SIG-M5 treated with dmso at 0.1 percent for 504 hours (cell line): ENCODE data around the gene ADIPOR2.

Experiments
- DNase-seq: peaks from one replicate; lab custom pipeline; 2025; ENCODE audit not compliant: unreplicated experiment; lab: John Stamatoyannopoulos, UW

The ADIPOR2 gene

GRCh38 chr12:1797011-1797901, 106.4 kb downstream of the ADIPOR2 start:
- peak; percentile 52 for DNase-seq

DNA sequence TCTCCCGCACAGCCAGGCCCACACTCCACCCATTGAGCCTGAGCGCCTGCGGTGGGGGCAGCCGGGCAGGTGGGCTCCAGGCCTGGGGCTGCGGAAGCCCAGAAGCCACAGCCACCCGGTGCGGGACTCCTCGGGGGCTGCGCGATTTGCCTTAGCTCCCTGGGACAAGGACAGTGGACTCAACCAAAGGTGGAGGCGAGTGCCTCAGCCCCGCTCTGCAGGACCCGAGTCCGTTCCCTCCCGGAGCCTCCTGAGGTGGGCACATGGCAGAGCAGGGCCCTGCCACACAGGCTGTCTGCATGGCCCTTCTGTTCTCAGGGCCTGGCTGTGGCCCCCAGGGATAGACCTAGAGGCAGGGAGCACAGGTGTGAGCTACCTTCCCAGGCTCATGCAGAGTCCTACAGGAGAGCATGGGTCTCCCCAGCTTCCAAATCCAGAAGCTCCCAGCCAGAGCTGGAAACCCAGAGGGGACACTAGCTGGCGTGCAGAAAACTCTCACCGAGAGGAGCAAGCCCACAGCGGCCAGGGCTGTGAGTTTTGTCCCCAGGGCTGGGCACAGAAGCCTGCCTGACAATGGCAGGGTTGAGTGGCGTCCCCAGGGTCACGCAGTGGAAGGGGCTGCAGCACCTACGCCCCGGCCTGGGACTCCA, 107.2 kb downstream of the ADIPOR2 start:
- no peak for DNase-seq

DNA sequence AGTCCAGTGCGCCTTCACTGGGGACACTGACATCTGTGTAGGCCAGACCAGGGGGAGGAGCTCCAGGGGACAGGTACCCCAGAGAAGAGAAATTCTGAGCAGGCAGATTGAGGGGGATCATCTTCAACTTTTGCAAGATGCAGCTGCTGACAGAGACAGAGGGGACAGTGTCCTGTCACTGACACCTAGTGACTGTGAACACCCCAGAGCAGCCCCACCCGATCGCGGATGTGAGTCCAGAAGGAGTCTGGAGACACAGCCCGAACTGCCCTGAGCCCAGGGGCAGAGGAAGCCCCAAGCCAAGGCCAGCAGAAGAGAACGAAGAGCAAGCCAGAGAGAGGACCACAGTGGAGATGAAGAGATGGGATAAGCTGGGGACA, 107.8 kb downstream of the ADIPOR2 start:
- DNase-seq: no peak

DNA sequence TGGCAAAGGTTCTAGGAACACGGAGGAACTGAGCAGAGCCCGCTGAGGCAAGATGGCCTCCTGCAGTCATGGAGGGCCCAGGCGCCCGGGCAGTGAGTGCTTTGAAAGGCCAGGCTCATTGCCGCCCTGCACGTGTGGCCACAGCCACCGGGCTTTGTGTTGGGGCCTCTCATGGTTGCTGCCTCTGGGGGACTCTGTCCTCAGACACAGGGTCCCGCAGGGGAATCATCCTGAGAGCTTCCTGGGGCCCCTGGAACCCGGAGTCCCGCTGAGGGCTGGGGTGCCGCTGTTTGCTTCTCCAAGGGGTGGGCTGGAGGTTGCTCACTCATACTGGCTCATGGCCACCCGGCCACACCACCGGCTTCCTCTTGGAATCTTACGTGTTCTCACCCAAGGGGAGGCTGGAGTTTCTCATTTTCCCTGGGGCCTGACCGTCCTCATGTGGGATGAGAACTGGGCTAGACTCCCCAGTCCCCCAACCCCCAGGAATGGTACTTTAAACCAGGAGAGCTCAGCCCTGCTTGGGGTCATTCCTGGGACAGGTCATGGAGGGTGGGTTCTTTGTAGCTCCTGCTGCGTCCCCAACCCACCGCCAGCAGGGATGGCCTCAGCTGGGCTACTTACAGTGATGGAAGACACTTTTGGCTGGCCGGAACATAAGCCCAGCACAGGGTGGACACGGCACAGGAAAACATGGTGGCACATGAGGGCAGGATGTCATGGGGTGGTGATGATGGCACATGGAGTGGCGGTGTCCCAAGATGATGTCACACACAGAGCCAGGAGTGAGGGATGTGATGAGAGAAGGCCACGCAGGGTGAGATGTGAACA, 108.4 kb downstream of the ADIPOR2 start:
- DNase-seq: no peak

GRCh38 chr12:1799882-1800400, 109.1 kb downstream of the ADIPOR2 start:
- no peak for DNase-seq

DNA sequence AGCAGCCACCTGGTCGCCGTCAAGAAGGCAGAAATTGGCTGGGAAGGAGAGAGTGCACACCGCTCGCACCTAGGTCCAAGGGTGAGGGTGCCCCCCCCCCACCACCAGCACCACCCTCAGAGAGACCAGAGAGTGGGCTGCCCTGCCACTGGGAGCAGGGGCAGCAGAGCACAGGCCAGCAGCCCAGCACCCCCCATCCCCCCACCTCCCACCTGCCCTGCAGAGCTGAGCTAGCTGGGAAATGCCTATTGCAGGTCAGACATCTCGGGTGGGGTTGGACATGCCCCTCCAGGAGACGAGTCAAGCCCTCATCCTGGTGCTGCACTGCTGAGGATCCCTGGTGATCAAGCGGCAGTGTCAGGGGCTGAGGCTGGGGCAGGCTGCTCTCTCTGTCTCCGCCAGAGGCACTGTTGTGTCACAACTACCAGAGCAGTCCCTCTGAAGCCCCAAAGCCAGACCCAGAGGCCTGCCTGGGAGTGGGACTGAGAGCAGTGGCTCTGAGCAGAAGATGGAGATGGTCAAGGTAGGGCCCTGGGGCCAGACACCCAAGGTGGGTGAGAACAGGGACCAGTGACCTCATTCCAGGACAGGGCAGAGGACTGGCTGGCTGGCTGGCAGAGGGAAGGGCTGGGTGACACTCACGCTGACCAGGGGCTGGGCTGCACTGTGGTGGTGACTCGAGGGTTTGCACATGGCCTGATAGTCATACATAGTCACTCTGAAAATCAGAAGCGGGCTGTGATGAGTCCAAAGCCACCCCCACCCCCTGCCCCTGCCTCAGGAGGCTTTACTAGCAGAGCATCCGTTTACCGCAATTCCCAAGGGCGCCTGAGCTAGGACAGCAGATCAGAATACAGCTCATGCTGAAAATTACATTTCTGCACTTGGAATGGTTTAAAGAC, 109.8 kb downstream of the ADIPOR2 start:
- DNase-seq: peak; percentile 20

GRCh38 chr12:1801303-1801975, 110.6 kb downstream of the ADIPOR2 start:
- no peak for DNase-seq

DNA sequence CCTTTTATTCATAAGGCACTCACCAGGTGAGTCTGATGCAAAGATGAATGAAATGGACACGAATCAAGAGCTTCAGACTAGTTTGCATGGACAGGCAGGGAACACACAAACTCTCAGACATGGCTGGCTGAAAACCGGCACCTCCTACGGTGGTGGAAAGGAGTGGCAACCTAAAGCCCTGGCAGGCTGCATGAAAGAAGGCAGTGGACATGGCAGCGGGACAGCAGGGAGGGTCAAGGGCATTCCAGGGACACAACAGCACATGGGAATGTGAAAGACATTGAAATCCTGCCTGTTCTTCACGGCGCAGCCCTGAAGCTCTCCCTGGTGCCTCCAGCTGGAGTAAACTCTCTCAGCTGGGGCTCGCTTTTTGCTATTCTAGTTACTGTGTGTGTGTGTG, 112.9 kb downstream of the ADIPOR2 start:
- no peak for DNase-seq

DNA sequence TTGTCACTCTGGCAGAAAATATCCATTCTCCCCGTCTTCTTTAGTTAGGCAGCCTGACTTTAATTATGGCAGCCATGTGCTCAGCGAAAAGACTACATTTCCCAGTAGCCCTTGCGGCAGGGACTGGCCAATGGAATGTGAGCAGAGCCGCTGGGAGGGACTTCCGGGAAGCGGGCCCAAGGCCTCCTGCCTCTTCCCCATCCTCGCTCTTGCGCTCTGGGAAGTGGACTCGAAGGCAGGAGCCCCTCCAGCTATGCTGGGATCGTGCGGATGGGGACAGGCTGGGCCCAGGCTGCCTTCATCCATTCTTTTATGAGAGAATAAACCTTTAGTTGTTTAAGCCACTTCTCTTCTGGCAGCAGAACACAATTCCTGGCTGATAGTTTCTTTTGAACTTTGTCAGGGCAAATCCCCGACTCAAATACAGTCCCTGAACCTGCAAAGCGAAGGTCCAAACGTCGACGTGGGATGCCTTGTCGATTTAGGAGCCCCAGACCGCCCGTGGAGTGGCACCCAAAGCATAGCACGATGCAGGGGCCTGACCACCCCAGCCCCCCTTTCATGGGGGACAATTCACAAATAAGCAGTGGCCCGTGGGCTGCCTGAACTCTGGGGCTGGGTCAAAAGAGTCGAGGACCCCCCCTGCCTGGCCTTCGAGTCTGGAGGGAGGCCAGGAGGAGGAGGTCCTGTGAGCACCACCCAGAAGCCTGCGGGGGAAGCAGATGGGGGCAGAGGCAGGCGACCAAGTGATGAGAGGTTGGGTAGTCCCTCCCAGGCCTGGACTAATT, 113.9 kb downstream of the ADIPOR2 start:
- peak; percentile 71 for DNase-seq

DNA sequence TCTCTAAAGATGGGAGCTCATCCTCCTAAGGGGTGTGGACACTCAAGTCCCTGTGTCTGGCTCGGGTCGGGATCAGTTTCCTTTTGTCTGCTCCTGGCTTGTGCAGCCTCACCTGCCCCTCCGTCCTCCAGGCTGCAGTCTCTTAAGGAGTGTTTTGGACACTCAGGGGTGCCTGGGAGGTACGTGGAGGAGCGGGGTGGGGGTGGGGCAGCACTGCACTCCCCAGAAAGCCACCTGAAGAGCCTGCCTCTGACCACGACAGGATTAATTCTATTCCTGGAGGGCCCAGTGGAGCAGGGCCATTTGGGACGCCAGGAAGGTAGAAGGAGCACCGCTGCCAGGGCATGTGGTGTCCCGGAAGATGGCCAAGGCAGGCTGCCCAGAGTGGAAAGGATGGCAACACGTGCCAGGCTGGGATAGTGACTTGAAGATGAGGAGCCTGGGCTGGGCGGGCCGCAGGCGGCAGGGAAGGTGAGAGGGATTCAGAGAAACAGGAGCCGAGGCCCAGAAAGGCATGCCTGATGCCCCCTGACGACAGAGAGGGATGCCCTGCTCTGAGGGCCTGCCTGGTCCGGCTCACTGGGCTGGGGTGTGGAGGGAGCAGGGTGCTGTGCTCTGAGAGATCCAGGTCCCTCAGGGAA, 114.7 kb downstream of the ADIPOR2 start:
- no peak for DNase-seq

GRCh38 chr12:1806301-1807086, 115.6 kb downstream of the ADIPOR2 start:
- no peak for DNase-seq

DNA sequence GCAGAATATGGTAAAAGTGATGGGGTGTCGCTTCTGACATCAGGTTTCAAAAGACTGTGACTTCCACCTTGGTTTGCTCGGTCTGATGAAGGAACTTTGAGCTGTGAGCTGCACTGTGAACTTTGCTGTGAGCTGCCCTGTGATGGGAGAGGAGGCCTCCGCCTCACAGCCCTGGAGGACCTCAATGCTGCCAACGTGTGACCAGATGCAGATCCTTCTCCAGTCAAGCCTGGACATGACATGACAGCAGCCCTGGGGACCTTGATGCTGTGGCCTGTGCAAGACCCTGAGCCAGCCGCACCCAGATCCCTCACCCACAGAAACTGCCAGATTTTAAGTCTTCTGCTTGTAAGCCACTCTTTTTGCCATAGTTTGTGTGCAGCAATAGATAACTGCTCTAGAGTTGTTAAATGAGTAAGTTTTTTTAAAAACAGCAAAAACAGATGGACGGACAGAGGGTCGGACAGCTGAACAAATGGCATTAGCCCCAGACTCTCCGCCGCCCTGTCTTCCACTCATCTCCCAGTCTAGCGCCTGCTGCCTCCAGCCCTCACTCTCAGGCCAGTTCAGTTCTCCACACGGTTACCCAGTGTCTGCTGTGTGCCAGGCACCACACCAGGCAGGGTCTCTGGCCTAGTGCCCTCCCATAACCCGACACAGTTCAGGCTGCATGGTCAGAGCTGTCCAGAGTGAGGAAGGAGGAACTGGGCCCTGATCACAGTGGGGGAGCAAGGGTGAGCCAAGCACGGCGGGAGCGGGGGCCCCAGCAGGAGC, 116.4 kb downstream of the ADIPOR2 start:
- no peak for DNase-seq

DNA sequence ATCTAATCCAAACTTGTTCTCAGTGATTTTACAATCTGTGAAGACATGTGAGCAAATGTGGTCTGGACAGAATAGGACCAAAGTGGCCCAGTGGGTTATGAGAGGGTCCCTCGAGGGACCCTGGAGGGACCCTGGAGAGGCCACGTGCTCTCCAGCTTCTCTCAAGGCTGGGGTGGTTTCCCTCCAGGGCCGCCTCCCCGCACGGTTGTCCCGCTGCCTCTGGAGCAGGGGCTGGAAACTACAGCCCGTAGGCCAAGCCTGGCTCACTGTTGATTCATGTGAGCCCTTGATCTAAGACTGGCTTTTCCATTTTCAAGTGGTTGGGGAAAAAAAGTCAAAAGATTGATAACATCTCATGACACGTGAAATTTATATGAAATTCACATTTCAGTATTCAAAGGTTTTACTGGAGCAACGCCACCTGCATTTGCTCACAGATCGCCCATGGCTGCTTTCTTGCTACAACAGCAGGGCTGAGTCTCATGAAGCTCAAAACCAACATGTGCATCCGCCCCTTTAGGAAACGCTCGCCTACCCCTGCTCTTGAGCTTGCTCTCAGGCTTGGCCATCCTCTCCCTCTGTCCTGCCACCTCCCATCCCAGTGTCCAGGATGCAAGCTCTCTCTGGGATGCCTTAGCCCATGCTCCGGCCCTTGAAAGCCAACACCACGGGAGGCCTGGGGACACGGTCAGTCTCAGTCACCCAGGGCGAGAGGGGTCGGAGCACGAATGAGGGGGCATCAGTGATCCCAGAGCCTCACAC, 117.3 kb downstream of the ADIPOR2 start:
- DNase-seq: no peak

GRCh38 chr12:1808798-1809480, 118.1 kb downstream of the ADIPOR2 start:
- peak; percentile 85 for DNase-seq

- no peak for DNase-seq
Observed at GRCh38 chr12:1809591-1810190, 118.8 kb downstream of the ADIPOR2 start.
